HepG2 (cell line): ENCODE measurements around the gene TTC22. TPM values are rescaled to one million over a fixed set of nuclear protein-coding genes. Genes with fewer than 3 reads are reported as not detected.
A peak's percentile ranks its signal among the peaks of the same experiment; 100 is the strongest.

Experiments
- ATAC-seq: fragments of 200-7000 bp; cut with Tn5 transposase; 3 replicates; pipeline ENCODE4 v1.9.1; 2020; ENCODE audit warnings: mild to moderate bottlenecking, moderate library complexity
- BruUV-seq: library from RNA; stranded (reverse); fragments of 400-500 nt; replicated peaks from 2 replicates; lab custom pipeline; 2021; lab: Mats Ljungman, UMichigan
- CTCF ChIA-PET: fragments of 300-600 bp; formaldehyde crosslinking; extraction: SDS; loops from one replicate; lab custom pipeline; 2021; ENCODE audit warnings: low total read pairs, inconsistent platforms, low intra/inter-chr PET ratio; lab: Yijun Ruan, JAX
- POLR2A ChIA-PET: fragments of 350-600 bp; sonication (Branson Sonifier 250); formaldehyde crosslinking; loops from one replicate; lab custom pipeline; 2020; ENCODE audit warnings: antibody characterized with exemption, inconsistent platforms; lab: Yijun Ruan, JAX
- DNase-seq: peaks from one replicate; pipeline ENCODE4 v3.0.0-alpha.2; 2015; ENCODE audit warnings: low spot score
- FAIRE-seq: peaks from 3 replicates; lab custom pipeline; 2011; peaks lifted over from hg19 to GRCh38; lab: Jason Lieb, UNC
- H2AFZ ChIP-seq: one replicate; pipeline ENCODE4 v1.6.1; 2011; ENCODE audit warnings: low read length, inconsistent platforms
- H3K27ac ChIP-seq: fragments of 300-600 bp; 3 replicates; pipeline ENCODE4 v1.8.0; 2011; ENCODE audit warnings: mixed run types, mild to moderate bottlenecking, mixed read lengths, low read length, inconsistent platforms; ENCODE audit not compliant: insufficient read depth; ENCODE audit errors: extremely low read length
- H3K27me3 ChIP-seq, 2 experiments: fragments of 200-600 bp in 1 of 2; 2 replicates in 1 of 2; 3 replicates in 1 of 2; pipeline versions ENCODE4 v1.6.0 to v1.8.0; 2011; ENCODE audit warnings: low read length in 2 of 2, mild to moderate bottlenecking in 2 of 2, moderate library complexity in 2 of 2, inconsistent platforms in 1 of 2; ENCODE audit not compliant: insufficient read depth in 2 of 2, control insufficient read depth in 1 of 2
- H3K36me3 ChIP-seq, 2 experiments: fragments of 200-600 bp in 1 of 2; replicated peaks in 1 of 2; 2 replicates in 1 of 2; 3 replicates in 1 of 2; pipeline versions ENCODE4 v1.5.1 to v1.8.0; 2011; ENCODE audit warnings: low read length in 2 of 2, inconsistent platforms in 1 of 2; ENCODE audit not compliant: insufficient read depth in 2 of 2, control insufficient read depth in 1 of 2
- H3K4me1 ChIP-seq: 2 replicates; pipeline ENCODE4 v1.5.1; 2012; ENCODE audit warnings: low read length, inconsistent platforms; ENCODE audit not compliant: insufficient read depth
- H3K4me2 ChIP-seq: 2 replicates; pipeline ENCODE4 v1.6.0; 2011; ENCODE audit warnings: low read depth, low read length, inconsistent platforms
- H3K4me3 ChIP-seq, 3 experiments: fragments of 200-600 bp in 1 of 3; sonication (generic), shearing (Covaris generic) in 1 of 3; replicated peaks in 1 of 3; 2 replicates each; pipeline ENCODE4 v1.5.1; 2011 to 2016; ENCODE audit warnings: low read length in 3 of 3, inconsistent platforms in 2 of 3, low read depth in 2 of 3, mild to moderate bottlenecking in 2 of 3, control low read depth in 1 of 3, mixed read lengths in 1 of 3; ENCODE audit not compliant: insufficient read depth in 1 of 3
- H3K79me2 ChIP-seq: one replicate; pipeline ENCODE4 v1.6.1; 2011; ENCODE audit warnings: low read length, inconsistent platforms; ENCODE audit not compliant: insufficient read depth
- H3K9ac ChIP-seq: 2 replicates; pipeline ENCODE4 v1.6.0; 2011; ENCODE audit warnings: mild to moderate bottlenecking, low read depth, low read length, inconsistent platforms; ENCODE audit not compliant: insufficient read depth
- H3K9me3 ChIP-seq: 2 replicates; pipeline ENCODE4 v1.5.1; 2012; ENCODE audit warnings: mild to moderate bottlenecking, low read length
- H4K20me1 ChIP-seq: 2 replicates; pipeline ENCODE4 v1.6.0; 2011; ENCODE audit warnings: inconsistent platforms, mild to moderate bottlenecking, low read length, moderate library complexity; ENCODE audit not compliant: insufficient read depth
- ARNT2 ChIP-seq: sonication (generic); formaldehyde crosslinking; IDR thresholded peaks from 2 replicates; pipeline ENCODE4 v1.8.0; 2022; ENCODE audit warnings: mild to moderate bottlenecking, low read depth, missing genetic modification reagents, moderate library complexity
- BRF2 ChIP-seq: sonication (generic); formaldehyde crosslinking; IDR thresholded peaks from 2 replicates; pipeline ENCODE4 v1.8.1; 2022; ENCODE audit warnings: mild to moderate bottlenecking, missing genetic modification reagents
- FOXC1 ChIP-seq: sonication (generic); formaldehyde crosslinking; IDR thresholded peaks from 2 replicates; pipeline ENCODE4 v1.8.0; 2022; ENCODE audit warnings: mild to moderate bottlenecking, missing genetic modification reagents, borderline replicate concordance
- GPN1 ChIP-seq: sonication (generic); formaldehyde crosslinking; IDR thresholded peaks from 2 replicates; pipeline ENCODE4 v1.5.1; 2020; ENCODE audit warnings: missing genetic modification reagents, borderline replicate concordance
- IKZF1 ChIP-seq: fragments of 450-650 bp; IDR thresholded peaks from 2 replicates; pipeline ENCODE4 v1.7.1; 2016
- MIER2 ChIP-seq: IDR thresholded peaks from 2 replicates; pipeline ENCODE4 v1.6.1; 2016; ENCODE audit warnings: missing biosample characterization, missing genetic modification reagents
- ZNF441 ChIP-seq: sonication (generic); formaldehyde crosslinking; IDR thresholded peaks from 2 replicates; pipeline ENCODE4 v1.7.0; 2021; ENCODE audit warnings: missing genetic modification reagents, borderline replicate concordance
- ZNF549 ChIP-seq: sonication (generic); formaldehyde crosslinking; IDR thresholded peaks from 2 replicates; pipeline ENCODE4 v1.5.0; 2020; ENCODE audit warnings: missing genetic modification reagents
- ZNF891 ChIP-seq: sonication (generic); formaldehyde crosslinking; IDR thresholded peaks from 2 replicates; pipeline ENCODE4 v1.5.0; 2020; ENCODE audit warnings: mild to moderate bottlenecking, missing genetic modification reagents
- WGBS: methylation state at CpG from one replicate; pipeline ENCODE4 v1.1.6; 2017; ENCODE audit warnings: low lambda C conversion rate; 5-methylcytosine and 5-hydroxymethylcytosine counted together
- in situ Hi-C: cut with HindIII; loops from 2 replicates; pipeline ENCODE4 v1.10.0; 2017; ENCODE audit warnings: low pct_unique_long_range_greater_than_20kb; ENCODE audit not compliant: extremely low pct_ligation_motif_present
- intact Hi-C: fragments of 100-400 bp; cut with micrococcal nuclease; formaldehyde crosslinking; loops from one replicate; pipeline ENCODE4 v1.10.0; 2022; ENCODE audit not compliant: unreplicated experiment
- polyA plus RNA-seq, 8 experiments: library from polyadenylated mRNA; depleted of rRNA in 3 of 8; stranded (reverse) in 7 of 8; unstranded in 1 of 8; fragments of >200 nt; fragmentation: Illumina TruSeq in 4 of 8; extraction: Trizol in 4 of 8; gene quantifications; 2 replicates each; pipeline versions ENCODE4 v1.2.1 to v1.2.3, GENCODE V29; 2011 to 2016; ENCODE audit warnings: low read depth in 4 of 8, missing spikeins in 1 of 8, mixed read lengths in 1 of 8; ENCODE audit not compliant: insufficient read depth in 1 of 8
- total RNA-seq, 5 experiments: library from RNA; depleted of rRNA; stranded (reverse); fragments of >200 nt; fragmentation: Illumina TruSeq; extraction: Trizol; gene quantifications; 2 replicates each; pipeline ENCODE4 v1.2.3, GENCODE V29; 2016; ENCODE audit warnings: low read depth in 1 of 5

Gene TTC22
- total and polyA plus RNA-seq, 2 of the 13 experiments (the other 11 are each of a cell fraction or from before 2014, with no cell fraction given), result not detected

DNA sequence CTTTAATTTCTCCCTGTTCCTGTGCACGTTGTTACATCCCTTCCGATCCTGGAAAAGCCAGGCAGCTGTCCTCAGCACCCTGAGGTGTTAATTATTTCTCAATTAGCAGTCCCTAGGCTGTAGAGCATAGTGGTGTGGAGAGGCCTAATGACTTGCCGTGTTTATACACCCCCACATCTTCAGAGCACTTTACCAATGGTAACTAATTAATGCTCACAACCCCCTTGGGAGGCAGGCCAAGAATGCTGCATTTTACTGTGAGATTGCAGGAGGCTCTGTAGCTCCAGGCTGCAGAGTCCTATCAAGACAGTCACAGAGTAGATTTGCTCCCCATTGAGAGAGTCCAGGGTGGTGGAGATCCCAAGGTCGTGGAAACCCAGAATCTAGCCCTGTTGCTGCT lies 34.4 kb downstream of the TTC22 start:
- ChIA-PET POLR2A (no interaction called here), CTCF (no interaction called here)
- in situ Hi-C loops, result no loop called here
- H3K4me1 ChIP-seq, result peaks cover 24% of the 10 kb centered on the region
- DNase-seq (no peak), ATAC-seq (no peak), FAIRE-seq (no peak)
- BruUV-seq, result no TSS peak
- H3K4me2 ChIP-seq, result peak overlapping the region; percentile 5; the same call in 1 of the 2 replicates
- TF ChIP-seq ARNT2 (CRISPR knock-in tag) (no peak), ZNF549 (no peak), MIER2 (CRISPR knock-in tag) (no peak), GPN1 (CRISPR knock-in tag) (no peak), FOXC1 (CRISPR knock-in tag) (no peak), BRF2 (CRISPR knock-in tag) (no peak), IKZF1 (no peak), ZNF891 (CRISPR knock-in tag) (no peak), ZNF441 (CRISPR knock-in tag) (no peak)
- intact Hi-C loops, result no loop called here
- no peak overlapping the region for H3K9ac ChIP-seq
- H3K79me2 ChIP-seq, result peaks cover 14% of the 10 kb centered on the region
- peak overlapping the region; percentile 36 for H2AFZ ChIP-seq
- H4K20me1 ChIP-seq, result no peaks in the 10 kb centered on the region
- H3K27me3 ChIP-seq, result no peaks in the 10 kb centered on the region
- WGBS, result 0% methylated on average over 4 of the region's 4 CpGs
- no peaks in the 10 kb centered on the region for H3K9me3 ChIP-seq
- H3K36me3 ChIP-seq, result no peaks in the 10 kb centered on the region
- H3K27ac ChIP-seq, result no peak overlapping the region
- no peak overlapping the region for H3K4me3 ChIP-seq
